ENCODE data around the gene IL25.
"Not testable (repeated sequence)": the region's sequence is repeated elsewhere in the genome, so short reads cannot be mapped to it uniquely, and the experiment has no call there.

Gene IL25

DNA sequence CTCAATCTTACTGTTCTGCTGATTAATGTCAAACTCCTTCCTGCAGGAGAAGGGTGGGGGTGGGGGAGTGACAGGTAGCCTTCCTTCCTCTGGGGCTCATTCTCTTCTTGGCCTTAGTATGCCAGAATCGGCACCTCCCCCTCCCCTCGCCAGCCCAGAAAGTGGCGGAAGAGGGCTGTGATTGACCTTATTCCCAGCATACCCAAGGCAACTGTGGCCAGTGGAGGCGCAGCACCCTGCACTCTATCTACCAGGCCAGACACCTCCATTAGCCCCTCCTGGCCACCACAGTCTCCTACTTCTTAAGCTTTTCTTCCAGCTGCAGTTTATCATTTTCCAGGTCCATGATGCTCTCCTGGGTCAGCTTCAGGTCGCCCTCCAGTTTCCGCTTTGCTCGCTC lies 20.0 kb downstream of the IL25 start:
- FAIRE-seq, result no peak

DNA sequence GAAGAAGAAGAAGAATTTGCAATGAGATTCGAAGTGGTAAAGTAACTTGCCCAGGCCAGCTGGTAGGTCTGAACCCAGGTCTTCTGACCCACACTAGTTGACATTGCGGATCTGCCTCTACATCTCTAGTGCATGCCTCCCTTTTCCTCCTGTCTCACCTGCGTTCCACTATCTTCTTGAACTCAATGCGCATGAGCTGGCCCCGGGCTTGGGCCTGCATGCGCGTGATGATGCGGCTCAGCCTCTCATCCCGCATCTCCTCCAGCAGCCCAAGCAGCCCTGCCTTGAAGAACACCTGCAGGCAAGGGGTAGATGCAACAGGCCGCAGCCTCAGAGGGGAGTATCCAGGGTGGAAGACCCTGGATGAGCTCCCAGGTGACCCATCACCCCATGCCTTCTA lies 23.5 kb downstream of the IL25 start:
- FAIRE-seq, result no peak

DNA sequence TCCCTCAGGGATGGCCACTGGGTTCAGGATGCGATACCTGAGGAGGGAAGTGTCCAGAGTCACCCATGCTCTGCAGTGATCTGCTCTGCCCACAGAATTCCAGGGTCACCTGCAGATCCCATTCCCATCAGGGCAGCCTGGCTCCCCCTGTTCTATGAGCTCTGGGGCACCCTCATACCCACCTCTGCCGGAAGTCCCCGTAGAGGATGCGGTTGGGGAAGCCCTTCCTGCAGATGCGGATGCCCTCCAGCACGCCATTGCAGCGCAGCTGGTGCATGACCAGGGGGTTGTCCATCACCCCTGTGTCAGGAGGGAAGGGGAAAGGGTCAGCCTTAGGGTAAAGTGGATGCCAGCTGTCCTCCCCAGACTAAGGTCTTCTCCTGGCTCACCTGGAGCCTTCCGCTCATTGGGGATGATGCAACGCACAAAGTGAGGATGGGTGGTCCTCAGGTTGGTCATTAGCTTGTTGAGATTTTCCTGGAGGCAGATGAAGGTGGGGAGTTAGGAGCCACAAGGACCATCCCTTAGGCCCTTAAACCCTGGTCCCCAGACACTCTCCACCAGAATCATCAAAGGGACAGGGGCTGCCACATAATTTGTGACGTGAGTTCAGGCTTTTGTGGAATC lies 24.3 kb downstream of the IL25 start:
- no peak for FAIRE-seq

DNA sequence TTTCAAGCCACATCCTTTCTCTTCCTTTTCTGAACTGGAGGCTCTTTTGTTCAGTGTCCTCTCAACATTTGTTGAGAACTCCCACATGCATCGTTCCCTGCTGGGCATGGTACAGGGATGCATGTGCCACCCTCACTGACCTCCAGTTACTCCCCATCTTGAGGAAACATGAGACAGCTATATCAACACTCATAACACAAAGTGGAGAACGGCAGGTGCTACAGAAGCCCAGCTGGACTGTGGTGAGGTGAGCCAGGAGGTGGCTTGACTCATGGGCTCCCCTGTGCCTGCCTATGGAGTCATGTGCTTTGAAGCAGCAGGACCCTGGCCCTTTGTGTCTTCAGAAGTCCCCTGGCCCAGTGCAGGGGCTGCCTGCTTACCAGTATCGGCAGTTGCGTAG lies 25.7 kb downstream of the IL25 start:
- FAIRE-seq, result no peak

- FAIRE-seq, result no peak
Observed at GRCh38 chr14:23399136-23399535, 26.5 kb downstream of the IL25 start.

DNA sequence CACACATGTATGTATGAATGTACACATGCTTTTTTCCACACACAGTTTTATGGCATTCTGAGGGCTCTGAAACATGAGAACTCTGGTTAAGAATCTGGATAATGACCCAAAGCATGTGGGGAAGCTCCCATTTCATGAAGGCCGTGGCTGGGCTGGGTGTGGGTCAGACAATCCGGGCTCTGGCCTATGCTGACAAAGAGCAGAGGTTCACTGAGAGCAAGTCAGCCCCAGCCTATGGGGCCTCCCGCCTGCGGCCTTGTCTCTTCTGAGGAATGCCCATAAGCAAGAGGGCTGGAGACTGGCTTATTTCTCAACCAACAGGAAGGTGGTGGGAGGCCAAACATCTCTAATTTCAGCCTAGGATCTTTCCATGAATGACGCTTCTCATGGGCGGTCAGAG lies 27.0 kb downstream of the IL25 start:
- no peak for FAIRE-seq

DNA sequence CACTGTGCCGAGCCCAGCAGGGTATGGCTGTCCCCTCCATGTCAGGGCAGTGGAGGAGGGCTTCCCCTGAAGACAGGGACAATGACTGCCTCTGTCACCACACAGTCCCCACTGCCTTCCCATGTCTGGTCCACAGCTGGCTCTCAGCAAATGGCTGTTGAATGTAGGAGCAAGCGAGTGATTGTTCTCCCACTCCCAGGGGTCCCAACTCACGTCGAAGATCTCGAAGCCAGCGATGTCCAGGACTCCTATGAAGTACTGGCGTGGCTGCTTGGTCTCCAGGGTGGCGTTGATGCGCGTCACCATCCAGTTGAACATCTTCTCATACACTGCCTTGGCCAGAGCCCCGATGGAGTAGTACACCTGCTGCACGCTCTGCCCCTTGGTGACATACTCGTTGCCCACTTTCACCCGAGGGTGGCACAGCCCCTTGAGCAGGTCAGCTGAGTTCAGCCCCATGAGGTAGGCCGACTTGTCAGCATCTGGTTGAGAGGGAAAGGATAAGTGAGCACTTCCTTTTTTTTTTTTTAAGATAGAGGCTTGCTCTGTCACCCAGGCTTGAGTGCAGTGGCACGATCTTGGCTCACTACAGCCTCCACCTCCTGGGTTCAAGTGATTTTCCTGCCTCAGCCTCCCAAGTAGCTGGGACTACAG lies 28.0 kb downstream of the IL25 start:
- FAIRE-seq, result not testable (repeated sequence)

DNA sequence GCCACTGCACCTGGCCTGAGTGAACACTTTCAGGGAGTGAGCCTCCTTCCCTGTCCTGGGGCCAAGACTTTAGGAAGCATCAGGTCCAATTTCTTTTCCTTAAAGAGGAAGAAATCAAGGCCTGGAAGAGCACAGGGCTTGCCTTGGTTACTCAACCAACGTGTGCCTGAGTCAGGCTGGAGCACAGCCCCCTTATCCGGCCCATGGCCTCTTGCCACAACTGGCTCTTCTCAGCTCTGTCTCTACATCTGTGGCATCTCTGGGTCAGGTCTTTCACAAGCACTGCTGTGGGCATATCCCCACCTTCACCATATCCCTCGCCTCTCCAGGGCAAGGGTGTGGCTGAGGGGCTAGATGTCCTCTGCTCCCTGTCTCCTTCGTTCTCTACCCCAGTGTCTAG lies 28.7 kb downstream of the IL25 start:
- FAIRE-seq, result no peak

DNA sequence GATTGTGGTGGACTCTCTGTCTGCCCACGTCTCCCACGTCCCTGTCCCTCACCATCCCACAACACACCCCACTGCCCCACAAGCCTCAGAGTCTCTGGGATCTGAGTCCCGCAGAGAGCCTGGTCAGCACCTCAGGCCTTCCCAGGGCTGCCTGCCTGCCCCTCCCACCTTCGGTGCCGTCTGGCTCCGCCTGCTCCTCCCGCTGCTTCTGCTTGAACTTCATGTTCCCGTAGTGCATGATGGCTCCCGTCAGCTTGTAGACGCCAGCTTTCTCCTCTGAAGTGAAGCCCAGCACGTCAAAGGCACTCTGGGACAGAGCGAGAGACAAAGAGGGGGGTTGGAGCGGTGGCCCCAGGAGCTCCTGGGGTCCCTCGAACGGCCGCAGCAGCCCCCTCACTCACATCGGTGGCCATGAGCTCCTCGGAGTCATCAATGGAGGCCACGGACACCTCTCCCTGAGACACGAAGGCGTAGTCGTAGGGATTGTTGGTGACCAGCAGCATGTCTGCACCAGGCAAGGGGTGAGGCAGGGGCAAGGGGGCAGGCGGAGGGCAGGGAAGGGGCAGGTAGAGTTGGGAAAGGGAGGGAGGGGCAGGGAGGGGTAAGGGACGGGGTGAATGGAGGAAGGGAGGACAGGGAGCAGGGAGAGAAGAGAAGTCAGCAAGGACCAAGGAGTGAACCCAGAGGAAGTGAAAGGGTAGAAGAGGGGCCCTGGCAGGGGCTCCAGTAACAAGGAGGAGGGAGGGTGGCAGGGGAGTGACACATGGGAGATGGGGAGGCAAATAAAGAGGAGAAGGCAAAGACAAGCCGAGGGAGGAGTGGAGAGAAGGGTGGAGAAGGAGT lies 29.9 kb downstream of the IL25 start:
- FAIRE-seq, result no peak

- FAIRE-seq, result no peak
Observed at GRCh38 chr14:23403139-23403438, 30.5 kb downstream of the IL25 start.

- no peak for FAIRE-seq
Observed at GRCh38 chr14:23403908-23404307, 31.3 kb downstream of the IL25 start.

GRCh38 chr14:23404331-23404900 lies 31.8 kb downstream of the IL25 start:
- no peak for FAIRE-seq

DNA sequence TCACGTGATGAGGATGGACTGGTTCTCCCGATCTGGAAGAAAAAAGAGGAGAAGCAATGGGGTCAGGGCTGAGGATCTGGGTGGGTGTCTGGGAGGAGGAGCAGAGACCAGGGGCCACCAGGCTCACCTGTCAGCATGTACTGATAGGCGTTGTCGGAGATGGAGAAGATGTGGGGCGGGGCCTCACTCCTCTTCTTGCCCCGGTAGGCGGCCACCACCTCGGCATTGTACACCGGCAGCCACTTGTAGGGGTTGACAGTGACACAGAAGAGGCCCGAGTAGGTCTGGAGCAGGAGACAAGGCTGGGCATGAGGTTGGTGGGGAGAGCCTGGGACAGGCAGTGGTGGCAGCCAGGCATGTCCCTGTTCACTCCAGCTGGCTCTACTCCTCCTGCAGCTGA lies 32.5 kb downstream of the IL25 start:
- FAIRE-seq, result no peak

- no peak for FAIRE-seq
Observed at GRCh38 chr14:23405516-23406025, 33.0 kb downstream of the IL25 start.

GRCh38 chr14:23406244-23406643 lies 33.6 kb downstream of the IL25 start:
- no peak for FAIRE-seq

DNA sequence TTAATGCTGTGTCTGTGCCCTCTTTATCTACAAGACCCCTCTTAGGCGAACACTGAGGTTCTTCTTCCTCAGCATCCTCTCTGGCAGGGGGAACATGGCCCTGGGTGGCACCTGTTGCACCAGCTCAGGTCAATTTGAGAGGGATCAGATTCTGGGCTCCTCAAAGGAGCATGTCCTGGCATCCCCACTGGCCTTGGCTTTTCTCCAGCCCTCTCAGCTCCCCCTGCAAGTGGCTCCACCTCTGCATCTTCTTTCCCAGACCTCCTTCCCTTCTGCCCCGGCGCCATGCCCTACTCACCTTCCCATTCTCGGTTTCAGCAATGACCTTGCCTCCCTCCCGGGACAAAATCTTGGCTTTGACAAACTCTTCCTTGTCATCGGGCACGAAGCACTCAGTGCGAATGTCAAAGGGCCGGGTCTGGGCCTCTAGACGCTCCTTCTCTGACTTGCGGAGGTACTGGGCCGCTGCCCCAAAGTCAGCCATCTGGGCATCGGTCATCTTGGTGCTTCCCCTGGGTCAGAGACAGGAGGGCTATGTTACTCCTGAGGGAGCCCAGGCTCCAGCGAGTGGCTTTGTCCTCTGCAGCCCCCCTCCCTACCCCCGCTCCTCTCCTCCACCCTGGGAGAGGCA lies 34.2 kb downstream of the IL25 start:
- no peak for FAIRE-seq

- no peak for FAIRE-seq
Observed at GRCh38 chr14:23407516-23408306, 35.1 kb downstream of the IL25 start, which contains the start of gene MYH6. Gene MYH6 (minus strand): TSS chr14:23408273. CDS start chr14:23407223, 1,050 bp downstream.

DNA sequence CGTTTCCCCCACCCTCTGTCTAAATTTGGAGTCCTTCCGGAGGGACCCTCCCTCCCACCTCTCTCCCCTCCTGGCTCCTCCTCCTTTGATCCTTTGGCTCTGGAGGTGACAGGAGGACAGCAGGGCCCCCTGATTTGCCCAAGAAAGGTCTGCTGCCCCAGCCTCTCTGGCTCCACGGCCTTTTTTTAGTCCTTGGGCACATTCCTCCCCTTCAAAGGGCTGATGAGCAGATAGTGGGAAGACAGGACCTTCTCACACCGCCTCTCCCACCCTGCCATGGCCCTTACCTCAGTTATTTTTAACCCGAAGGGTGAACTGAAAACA lies 35.7 kb downstream of the IL25 start:
- FAIRE-seq, result no peak

DNA sequence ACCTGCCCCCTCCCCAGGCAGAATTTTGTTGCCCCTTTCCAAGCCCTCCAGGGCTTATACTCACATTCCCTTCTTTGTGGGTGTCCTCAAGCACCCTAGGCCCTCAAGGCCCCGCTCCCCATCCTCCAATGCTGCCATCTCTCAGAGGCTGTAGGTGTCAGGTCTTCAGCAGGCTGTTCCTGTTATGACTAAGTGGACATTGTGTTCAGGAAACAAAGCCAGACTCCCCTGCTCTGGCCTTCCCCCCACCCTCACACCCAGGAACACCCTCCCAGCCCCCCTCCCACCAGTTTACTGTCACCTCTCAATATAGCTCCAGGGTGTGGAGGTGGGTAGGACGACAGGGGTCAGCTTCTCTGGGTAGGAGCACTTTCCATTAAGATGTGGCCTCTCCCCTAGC lies 36.9 kb downstream of the IL25 start:
- no peak for FAIRE-seq

DNA sequence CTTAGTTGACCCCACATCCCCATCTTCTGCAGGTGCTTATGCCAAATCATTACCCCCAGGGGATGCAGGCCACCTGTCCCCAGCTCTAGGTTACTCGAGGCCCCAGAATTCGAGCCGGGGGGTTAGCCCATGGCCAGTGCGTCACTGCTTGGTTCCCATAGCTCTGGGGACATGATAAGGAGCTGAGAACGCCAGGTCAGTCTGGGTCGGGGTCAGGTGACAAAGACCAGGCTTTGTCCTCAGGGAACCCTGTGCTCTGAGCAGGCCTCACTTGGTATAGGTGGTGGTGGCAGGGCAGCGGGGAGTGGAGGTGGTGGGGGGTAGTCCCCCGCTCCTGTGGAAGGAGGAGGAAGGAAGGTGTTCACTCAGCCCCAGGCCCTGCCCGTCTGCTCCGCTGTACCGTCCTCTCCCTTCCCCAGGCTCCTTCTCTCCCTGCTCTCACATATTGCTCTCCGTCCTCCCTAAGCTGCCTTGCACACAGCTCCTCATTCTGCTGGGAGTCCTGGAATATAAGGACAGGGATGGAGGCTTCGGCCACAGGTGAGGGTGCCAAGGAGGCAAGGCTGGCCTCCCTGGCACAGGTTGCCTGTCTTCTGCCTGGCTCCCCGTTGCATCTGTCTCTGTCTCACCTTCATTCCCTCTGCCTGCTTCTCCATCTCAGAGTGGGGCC lies 37.5 kb downstream of the IL25 start:
- no peak for FAIRE-seq

Measured in endometrium (tissue), 2 donors.